Stimulated activated CD8-positive, alpha-beta memory T cell treated with anti-CD3 and anti-CD28 coated beads, Interleukin-12 subunit alpha, Interleukin-12 subunit beta, amount 100 ng/mL, for 4 hours (primary cell): Measurements from ENCODE around the gene SDS.

ENCODE experiments used
- DNase-seq: peaks from one replicate; pipeline ENCODE4 v3.0.0-alpha.2; 2020; ENCODE audit warnings: low read depth

The SDS gene

GRCh38 chr12:113425960-113426453 lies 22.3 kb upstream of the SDS start:
- DNase-seq = no peak

- no peak for DNase-seq
Observed at GRCh38 chr12:113424915-113425823, 21.5 kb upstream of the SDS start.

DNA sequence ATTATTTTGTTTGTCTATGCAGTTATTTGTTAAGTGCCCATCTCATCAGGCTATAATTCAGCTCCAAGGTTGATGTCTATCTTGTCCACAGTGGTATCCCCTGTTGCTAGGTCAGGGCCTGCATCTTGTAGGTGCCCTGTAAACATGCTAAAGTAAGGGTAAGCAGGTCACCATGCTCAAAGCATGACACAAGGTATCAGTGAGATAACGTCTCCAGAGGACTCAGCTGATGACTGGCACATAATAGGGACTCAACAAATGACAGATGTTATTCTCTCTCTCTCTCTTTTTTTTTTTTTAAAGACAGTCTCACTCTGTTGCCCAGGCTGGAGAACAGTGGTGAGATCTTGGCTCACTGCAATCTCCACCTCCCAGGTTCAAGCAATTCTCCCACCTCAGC lies 20.8 kb upstream of the SDS start:
- no peak for DNase-seq

DNA sequence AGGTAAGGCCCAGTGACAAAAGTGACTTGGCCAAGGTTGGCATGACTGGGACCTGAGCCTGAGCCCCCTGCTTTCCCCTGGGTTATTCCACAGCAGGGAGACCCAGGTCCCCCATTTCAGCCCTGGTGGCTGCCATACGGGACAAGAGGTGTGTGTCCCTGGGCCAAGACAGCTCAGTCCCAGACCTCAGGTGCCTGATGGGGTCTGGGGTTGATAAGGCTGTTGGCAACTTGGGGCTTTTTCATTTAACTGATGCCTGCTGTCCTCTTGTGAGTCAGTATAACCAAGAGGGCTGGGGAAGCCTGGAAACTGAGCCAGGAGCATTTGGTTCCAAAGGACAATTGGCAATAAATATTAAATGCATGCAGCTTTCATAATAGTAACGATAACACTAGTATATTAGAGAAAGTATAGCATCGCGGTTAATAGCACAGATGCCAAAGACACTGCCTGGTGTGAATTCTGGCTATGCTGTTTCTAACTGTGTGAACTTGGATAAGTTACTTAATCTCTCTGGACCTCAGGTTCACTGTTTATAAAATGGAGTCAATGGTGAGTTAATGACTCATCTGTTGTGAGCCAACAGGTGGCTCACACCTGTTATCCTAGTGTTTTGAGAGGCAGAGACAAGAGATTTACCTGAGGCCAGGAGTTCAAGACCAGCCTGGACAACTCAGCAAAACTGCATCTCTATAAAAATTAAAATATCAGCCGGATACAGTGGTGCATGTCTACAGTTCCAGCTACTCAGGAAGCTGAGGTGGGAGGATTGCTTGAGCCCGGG lies 19.4 kb upstream of the SDS start:
- no peak for DNase-seq

DNA sequence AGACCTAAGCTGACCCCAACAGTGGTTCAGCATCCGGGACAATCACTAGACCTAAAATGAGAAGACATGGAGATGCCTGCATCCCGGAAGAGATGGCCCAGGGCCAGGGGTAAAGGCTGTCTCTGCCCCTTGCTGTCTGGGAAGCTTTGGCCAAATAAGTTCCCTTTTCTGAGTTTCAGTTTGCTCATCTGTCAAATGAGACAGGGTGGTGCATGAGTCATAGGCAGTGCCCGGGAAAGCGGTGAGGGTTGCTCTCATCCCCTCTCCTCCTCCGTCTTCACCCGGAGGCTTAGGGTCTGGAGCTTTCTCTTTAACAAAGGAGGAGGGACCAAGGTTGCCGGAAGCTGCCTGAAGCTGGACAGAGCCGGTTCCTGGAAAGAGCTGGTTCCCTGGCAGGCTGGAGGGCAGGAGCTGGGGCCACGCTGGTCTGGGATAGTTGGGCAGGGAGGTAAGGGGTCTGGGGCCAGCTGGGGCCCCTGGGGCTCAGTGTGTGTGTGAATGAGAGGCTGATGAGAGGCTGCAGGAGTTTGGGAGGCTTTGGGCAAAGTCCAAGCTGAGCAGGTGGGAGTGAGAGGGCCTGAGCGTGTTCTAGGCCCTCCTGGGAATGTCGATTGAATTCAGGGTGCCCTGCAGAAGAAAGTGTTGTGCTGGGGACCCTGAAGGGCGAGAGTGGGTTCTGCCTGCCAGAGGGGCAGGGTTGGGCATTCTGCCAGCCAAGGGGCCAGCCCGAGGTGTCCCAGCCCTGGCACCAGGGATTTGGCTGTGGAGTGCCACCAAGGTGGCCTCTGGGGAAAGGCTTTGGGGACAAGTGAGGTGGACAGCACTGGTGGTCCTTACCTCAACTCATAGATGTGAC lies 18.6 kb upstream of the SDS start, which contains the start of gene SDSL:
TSS of gene SDSL (plus strand) at position 351 of the 856 bp plus-strand sequence. CDS start 5,603 bp downstream, outside the sequence.
- no peak for DNase-seq

GRCh38 chr12:113420996-113421595 lies 17.4 kb upstream of the SDS start:
- no peak for DNase-seq

GRCh38 chr12:113418213-113418879 lies 14.7 kb upstream of the SDS start:
- no peak for DNase-seq

- no peak for DNase-seq
Observed at GRCh38 chr12:113416091-113416754, 12.5 kb upstream of the SDS start.

GRCh38 chr12:113414519-113415038 lies 10.9 kb upstream of the SDS start:
- no peak for DNase-seq

GRCh38 chr12:113413488-113413939 lies 9.8 kb upstream of the SDS start:
- no peak for DNase-seq

GRCh38 chr12:113409462-113410124 lies 5.9 kb upstream of the SDS start:
- DNase-seq = no peak

- DNase-seq = no peak
Observed at GRCh38 chr12:113408756-113409298, 5.1 kb upstream of the SDS start.

DNA sequence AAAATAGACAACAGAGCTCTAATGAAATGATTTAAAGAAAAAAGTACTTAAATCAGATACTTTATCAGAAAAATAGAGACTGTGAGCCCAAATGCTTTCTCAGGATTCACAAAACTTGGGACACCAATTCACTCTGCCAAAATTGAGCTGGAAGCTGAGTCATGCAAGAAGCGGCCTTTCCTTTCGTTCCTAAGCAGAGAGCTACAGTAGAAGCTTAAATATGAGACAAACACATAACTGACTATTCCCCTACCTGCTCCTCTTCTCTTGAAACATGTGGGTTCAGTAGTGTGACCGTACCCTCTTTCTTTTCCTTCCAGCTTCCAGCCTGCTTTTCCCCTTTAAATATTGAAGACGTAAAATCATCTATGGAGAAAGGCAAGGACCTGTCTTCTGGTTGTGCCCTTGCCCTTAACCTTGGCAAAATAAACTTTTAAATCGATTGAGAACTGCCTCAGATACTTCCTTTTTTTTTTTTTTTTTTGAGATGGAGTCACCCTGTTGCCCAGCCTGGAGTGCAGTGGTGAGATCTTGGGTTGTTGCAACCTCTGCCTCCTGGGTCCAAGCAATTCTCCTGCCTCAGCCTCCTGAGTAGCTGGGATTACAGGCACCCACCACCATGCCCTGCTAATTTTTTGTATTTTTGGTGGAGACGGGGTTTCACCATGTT lies 4.4 kb upstream of the SDS start:
- DNase-seq = no peak

DNA sequence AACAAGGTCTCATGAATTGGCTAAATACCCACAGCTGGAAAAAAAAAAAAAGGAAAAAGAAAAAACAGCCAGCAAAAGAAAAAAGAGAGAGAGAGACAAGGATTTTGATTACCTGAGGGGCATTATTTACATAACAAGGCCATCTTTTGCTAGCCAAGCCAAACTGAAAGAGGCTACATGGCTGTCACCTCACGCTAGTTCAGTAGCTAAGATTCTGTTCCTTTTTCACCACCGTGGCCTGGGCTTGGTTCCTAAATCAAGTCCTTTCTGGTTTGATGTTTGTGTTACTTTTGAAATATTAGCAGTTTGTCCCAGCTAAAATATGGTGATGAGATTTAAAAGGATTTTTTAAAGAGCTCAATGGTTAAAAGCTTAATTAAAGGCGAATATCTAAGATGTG lies 2.0 kb upstream of the SDS start:
- no peak for DNase-seq

DNA sequence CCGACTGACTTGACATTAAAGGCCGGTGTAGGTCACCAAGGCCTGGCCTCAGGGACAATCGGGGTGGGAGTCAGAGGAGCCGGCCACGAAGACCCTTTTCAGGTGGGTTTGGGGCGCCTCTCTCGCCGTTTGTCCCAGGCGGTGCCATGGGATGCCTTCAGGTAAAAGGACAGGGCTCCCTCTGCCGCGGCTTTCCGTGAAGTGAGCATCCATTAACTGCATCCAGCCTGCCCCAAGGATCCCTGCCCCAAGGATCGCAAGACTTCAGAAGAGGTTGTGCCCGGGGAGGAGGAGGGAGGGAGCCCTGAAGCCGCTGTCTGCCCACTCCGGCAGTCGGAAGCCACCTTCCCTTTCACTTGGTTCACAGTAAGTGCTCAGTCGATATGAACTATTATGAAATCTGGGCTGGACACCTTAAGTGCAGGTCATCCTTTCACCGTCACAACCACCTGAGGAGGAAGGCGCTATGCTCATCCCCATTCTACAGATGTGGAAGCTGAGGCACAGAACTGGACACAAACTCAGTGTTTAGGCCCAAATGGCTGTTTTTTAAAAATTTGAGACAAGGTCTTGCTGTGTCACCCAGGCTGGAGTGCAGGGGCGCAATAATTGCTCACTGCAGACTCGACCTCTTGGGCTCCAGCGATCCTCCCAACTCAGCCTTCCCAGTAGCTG lies 964 bp downstream of the SDS start:
- DNase-seq = no peak

GRCh38 chr12:113401066-113402000 lies 2.4 kb downstream of the SDS start:
- no peak for DNase-seq

- DNase-seq = no peak
Observed at GRCh38 chr12:113400362-113400761, 3.3 kb downstream of the SDS start.
